Gastroesophageal sphincter (tissue), 3 donors: ENCODE measurements around the gene TGFBR2.

ENCODE experiments used
- POLR2A ChIP-seq, 2 donors: fragments of 450-650 bp; IDR thresholded peaks; one replicate each; pipeline ENCODE4 v1.6.1; 2017; ENCODE audit warnings: antibody characterized with exemption in 2 of 2, mild to moderate bottlenecking in 2 of 2, moderate library complexity in 1 of 2
- TF ChIP-seq, protein P1 (sequence below), 4 experiments: fragments of 200-600 bp in 2 of 4; fragments of 450-650 bp in 2 of 4; sonication (generic) in 1 of 4; IDR thresholded peaks; one replicate each; pipeline ENCODE4 v1.5.1; 2017 to 2019; ENCODE audit warnings: antibody characterized with exemption in 4 of 4, mild to moderate bottlenecking in 2 of 4, moderate library complexity in 2 of 4

DNA sequence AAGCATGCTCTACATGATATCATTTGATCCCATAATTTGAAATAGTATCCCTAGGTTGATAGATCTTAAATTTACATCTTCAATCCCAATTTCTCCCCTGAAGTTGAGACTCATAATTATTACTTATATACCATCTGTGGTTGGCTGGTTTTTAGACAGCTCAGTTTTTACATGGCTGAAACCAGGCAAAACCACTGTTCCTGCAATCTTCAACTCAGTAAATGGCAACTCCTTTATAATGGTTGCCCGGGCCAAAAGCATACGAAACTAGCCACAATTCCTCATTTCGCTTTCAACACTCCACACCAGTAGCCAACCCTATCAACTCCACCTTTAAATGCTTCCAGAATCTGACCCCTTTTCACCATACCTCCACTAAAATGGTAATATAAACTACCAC lies 118.5 kb downstream of the TGFBR2 start:
- TF ChIP-seq, protein P1, sequence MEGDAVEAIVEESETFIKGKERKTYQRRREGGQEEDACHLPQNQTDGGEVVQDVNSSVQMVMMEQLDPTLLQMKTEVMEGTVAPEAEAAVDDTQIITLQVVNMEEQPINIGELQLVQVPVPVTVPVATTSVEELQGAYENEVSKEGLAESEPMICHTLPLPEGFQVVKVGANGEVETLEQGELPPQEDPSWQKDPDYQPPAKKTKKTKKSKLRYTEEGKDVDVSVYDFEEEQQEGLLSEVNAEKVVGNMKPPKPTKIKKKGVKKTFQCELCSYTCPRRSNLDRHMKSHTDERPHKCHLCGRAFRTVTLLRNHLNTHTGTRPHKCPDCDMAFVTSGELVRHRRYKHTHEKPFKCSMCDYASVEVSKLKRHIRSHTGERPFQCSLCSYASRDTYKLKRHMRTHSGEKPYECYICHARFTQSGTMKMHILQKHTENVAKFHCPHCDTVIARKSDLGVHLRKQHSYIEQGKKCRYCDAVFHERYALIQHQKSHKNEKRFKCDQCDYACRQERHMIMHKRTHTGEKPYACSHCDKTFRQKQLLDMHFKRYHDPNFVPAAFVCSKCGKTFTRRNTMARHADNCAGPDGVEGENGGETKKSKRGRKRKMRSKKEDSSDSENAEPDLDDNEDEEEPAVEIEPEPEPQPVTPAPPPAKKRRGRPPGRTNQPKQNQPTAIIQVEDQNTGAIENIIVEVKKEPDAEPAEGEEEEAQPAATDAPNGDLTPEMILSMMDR (IDR thresholded peaks at IDR 0.05): no peak
- TF ChIP-seq POLR2A (IDR thresholded peaks at IDR 0.05): no peak
